IMR-90 (cell line): Measurements from ENCODE around the gene SVEP1. TPM values are rescaled to one million over a fixed set of nuclear protein-coding genes. Genes with fewer than 3 reads are reported as not detected.

Experiments
- ATAC-seq: fragments of 200-7000 bp; cut with Tn5 transposase; 2 replicates; pipeline ENCODE4 v1.9.1; 2020; ENCODE audit warnings: low read depth, mild to moderate bottlenecking, moderate library complexity
- BruUV-seq: library from RNA; stranded (reverse); fragments of 400-500 nt; replicated peaks from 2 replicates; lab custom pipeline; 2021; lab: Mats Ljungman, UMichigan
- CTCF ChIA-PET: fragments of 300-600 bp; formaldehyde crosslinking; extraction: SDS; loops from one replicate; lab custom pipeline; 2021; ENCODE audit warnings: antibody characterized with exemption; lab: Yijun Ruan, JAX
- POLR2A ChIA-PET: fragments of 300-600 bp; sonication (Branson Sonifier 250); formaldehyde crosslinking; loops from one replicate; lab custom pipeline; 2022; ENCODE audit warnings: antibody characterized with exemption; ENCODE audit not compliant: unreplicated experiment; lab: Charles Lee
- DNase-seq: peaks from one replicate; pipeline ENCODE4 v3.0.0; 2013
- H2AFZ ChIP-seq: replicated peaks from 2 replicates; pipeline ENCODE3; 2013; ENCODE audit warnings: low read length, mild to moderate bottlenecking; ENCODE audit not compliant: poor library complexity
- H2AK5ac ChIP-seq: 2 replicates; pipeline ENCODE4 v1.6.1; 2013; ENCODE audit warnings: low read depth, low read length, inconsistent platforms
- H2AK9ac ChIP-seq: replicated peaks from 2 replicates; pipeline ENCODE3; 2013; ENCODE audit warnings: mild to moderate bottlenecking, low read depth, low read length, moderate library complexity; ENCODE audit not compliant: poor library complexity
- H2BK120ac ChIP-seq: 2 replicates; pipeline ENCODE4 v1.6.1; 2013; ENCODE audit warnings: low read depth, low read length, inconsistent platforms
- H2BK15ac ChIP-seq: 3 replicates; pipeline ENCODE4 v1.6.1; 2013; ENCODE audit warnings: low read depth, low read length, inconsistent platforms
- H2BK20ac ChIP-seq: 2 replicates; pipeline ENCODE4 v1.6.1; 2013; ENCODE audit warnings: low read depth, mild to moderate bottlenecking, inconsistent platforms, low read length, moderate library complexity
- H2BK5ac ChIP-seq: 2 replicates; pipeline ENCODE4 v1.6.1; 2013; ENCODE audit warnings: mild to moderate bottlenecking, low read depth, low read length, inconsistent platforms; ENCODE audit not compliant: poor library complexity, severe bottlenecking
- H3K14ac ChIP-seq: replicated peaks from 2 replicates; pipeline ENCODE4 v1.6.1; 2013; ENCODE audit warnings: low read depth, low read length, inconsistent platforms
- H3K18ac ChIP-seq: 2 replicates; pipeline ENCODE4 v1.6.1; 2013; ENCODE audit warnings: low read depth, low read length, control low read depth
- H3K23ac ChIP-seq: 2 replicates; pipeline ENCODE4 v1.6.1; 2013; ENCODE audit warnings: low read depth, low read length, inconsistent platforms
- H3K27ac ChIP-seq: 2 replicates; pipeline ENCODE4 v1.5.1; 2013; ENCODE audit warnings: mild to moderate bottlenecking, control low read depth, low read length; ENCODE audit not compliant: insufficient read depth
- H3K27me3 ChIP-seq: 2 replicates; pipeline ENCODE4 v1.6.1; 2013; ENCODE audit warnings: low read length; ENCODE audit not compliant: control insufficient read depth, insufficient read depth
- H3K36me3 ChIP-seq: 2 replicates; pipeline ENCODE4 v1.6.1; 2013; ENCODE audit warnings: low read length, mixed read lengths; ENCODE audit not compliant: control insufficient read depth, insufficient read depth
- H3K4ac ChIP-seq: 2 replicates; pipeline ENCODE4 v1.6.1; 2013; ENCODE audit warnings: low read depth, low read length, inconsistent platforms
- H3K4me1 ChIP-seq: 2 replicates; pipeline ENCODE4 v1.6.1; 2013; ENCODE audit warnings: low read length, mixed read lengths; ENCODE audit not compliant: control insufficient read depth, insufficient read depth
- H3K4me2 ChIP-seq: 2 replicates; pipeline ENCODE4 v1.6.1; 2013; ENCODE audit warnings: low read depth, mild to moderate bottlenecking, control low read depth, low read length, moderate library complexity
- H3K4me3 ChIP-seq: 2 replicates; pipeline ENCODE4 v1.5.1; 2013; ENCODE audit warnings: low read depth, mild to moderate bottlenecking, control low read depth, low read length, moderate library complexity; ENCODE audit not compliant: insufficient read depth
- H3K56ac ChIP-seq: 2 replicates; pipeline ENCODE4 v1.6.1; 2013; ENCODE audit warnings: low read length, inconsistent platforms; ENCODE audit not compliant: insufficient read depth; ENCODE audit errors: extremely low read depth
- H3K79me1 ChIP-seq, 2 experiments: 2 replicates each; pipeline ENCODE4 v1.6.1; 2013; ENCODE audit warnings: low read length in 2 of 2, inconsistent platforms in 1 of 2, low read depth in 1 of 2
- H3K9ac ChIP-seq: 2 replicates; pipeline ENCODE4 v1.6.1; 2013; ENCODE audit warnings: low read depth, low read length, control low read depth
- H3K9me1 ChIP-seq: 2 replicates; pipeline ENCODE4 v1.6.1; 2013; ENCODE audit warnings: low read length, inconsistent platforms; ENCODE audit not compliant: insufficient read depth
- H3K9me3 ChIP-seq: 2 replicates; pipeline ENCODE4 v1.6.1; 2013; ENCODE audit warnings: low read length; ENCODE audit not compliant: control insufficient read depth, insufficient read depth
- H4K20me1 ChIP-seq: 2 replicates; pipeline ENCODE4 v1.6.1; 2013; ENCODE audit warnings: low read length, inconsistent platforms; ENCODE audit not compliant: insufficient read depth
- H4K5ac ChIP-seq: 2 replicates; pipeline ENCODE4 v1.6.1; 2013; ENCODE audit warnings: mild to moderate bottlenecking, low read depth, low read length, control low read depth
- H4K8ac ChIP-seq, 2 experiments: 2 replicates each; pipeline ENCODE4 v1.6.1; 2013; ENCODE audit warnings: low read depth in 2 of 2, low read length in 2 of 2, control low read depth in 1 of 2, inconsistent platforms in 1 of 2
- H4K91ac ChIP-seq: 2 replicates; pipeline ENCODE4 v1.6.1; 2013; ENCODE audit warnings: low read depth, low read length, inconsistent platforms; ENCODE audit not compliant: insufficient read depth
- BHLHE40 ChIP-seq: fragments of 150-350 bp; IDR thresholded peaks from 2 replicates; pipeline ENCODE4 v1.6.1; 2016; ENCODE audit warnings: mild to moderate bottlenecking, low read depth, low read length
- CHD1 ChIP-seq: IDR thresholded peaks from 2 replicates; pipeline ENCODE4 v1.6.1; 2012; ENCODE audit warnings: low read depth, low read length, improper control_type of control experiment
- FOS ChIP-seq: fragments of 150-350 bp; IDR thresholded peaks from 2 replicates; pipeline ENCODE4 v1.6.1; 2016; ENCODE audit warnings: low read depth, low read length
- MAZ ChIP-seq: IDR thresholded peaks from 2 replicates; pipeline ENCODE4 v1.6.1; 2012; ENCODE audit warnings: low read depth, mild to moderate bottlenecking, low read length, improper control_type of control experiment, moderate library complexity, borderline replicate concordance
- MXI1 ChIP-seq: IDR thresholded peaks from 2 replicates; pipeline ENCODE4 v1.6.1; 2012; ENCODE audit warnings: low read depth, mild to moderate bottlenecking, low read length, moderate library complexity, borderline replicate concordance
- POLR2A ChIP-seq: IDR thresholded peaks from 2 replicates; pipeline ENCODE4 v1.6.1; 2012; ENCODE audit warnings: mild to moderate bottlenecking, low read depth, low read length
- RAD21 ChIP-seq: IDR thresholded peaks from 2 replicates; pipeline ENCODE4 v1.6.1; 2012; ENCODE audit warnings: low read length, improper control_type of control experiment
- RFX5 ChIP-seq: IDR thresholded peaks from 2 replicates; pipeline ENCODE4 v1.8.0; 2012; ENCODE audit warnings: low read depth, mild to moderate bottlenecking, low read length, moderate library complexity
- SMC3 ChIP-seq: fragments of 150-350 bp; IDR thresholded peaks from 2 replicates; pipeline ENCODE4 v1.6.1; 2016; ENCODE audit warnings: low read depth, mild to moderate bottlenecking, antibody characterized with exemption, low read length, moderate library complexity
- USF2 ChIP-seq: fragments of 150-350 bp; IDR thresholded peaks from 2 replicates; pipeline ENCODE4 v1.6.1; 2017; ENCODE audit warnings: mild to moderate bottlenecking, antibody characterized with exemption, low read length, low read depth
- WGBS, 2 experiments: methylation state at CpG; one replicate each; pipeline versions ENCODE4 v1.1.5 to v1.1.7; 2013; ENCODE audit warnings: missing lambda C conversion rate in 2 of 2; ENCODE audit not compliant: insufficient read length in 1 of 2; ENCODE audit errors: extremely low coverage in 2 of 2; 5-methylcytosine and 5-hydroxymethylcytosine counted together
- dilution Hi-C: fragments of 300-500 bp; cut with HindIII; formaldehyde crosslinking; loops from one replicate; pipeline ENCODE4 v1.14.3; 2018; ENCODE audit warnings: low sequenced_read_pairs; ENCODE audit not compliant: unreplicated experiment
- in situ Hi-C: fragments of 300-500 bp; cut with MboI; formaldehyde crosslinking; loops from 3 replicates; pipeline ENCODE4 v1.14.3; 2019; ENCODE audit warnings: low sequenced_read_pairs, inconsistent platforms, mixed read lengths
- intact Hi-C: fragments of 100-400 bp; cut with micrococcal nuclease; formaldehyde crosslinking; loops from 2 replicates; pipeline ENCODE4 v1.10.0; 2022
- polyA plus RNA-seq, 3 experiments: library from polyadenylated mRNA; depleted of rRNA; stranded (reverse); fragments of >200 nt; gene quantifications; 2 replicates each; pipeline ENCODE4 v1.2.3, GENCODE V29; 2012; ENCODE audit warnings: low replicate concordance in 1 of 3
- total RNA-seq: library from RNA; depleted of rRNA; stranded (reverse); fragments of >200 nt; gene quantifications from 2 replicates; pipeline ENCODE4 v1.2.3, GENCODE V29; 2012
- TF ChIP-seq, protein P1 (sequence below): conservative IDR thresholded peaks from 2 replicates; pipeline ENCODE4 v1.5.1; 2012; ENCODE audit warnings: mild to moderate bottlenecking, low read depth, low read length, improper control_type of control experiment
- TF ChIP-seq, protein P2 (sequence below): fragments of 150-350 bp; IDR thresholded peaks from 2 replicates; pipeline ENCODE4 v1.6.1; 2016; ENCODE audit warnings: low read depth, mild to moderate bottlenecking, low read length, moderate library complexity, borderline replicate concordance

Gene SVEP1
- total and polyA plus RNA-seq, 2 of the 4 experiments (the other 2 are of a cell fraction), result 4.8 to 16.7 TPM

- H3K36me3 ChIP-seq, result peaks cover 9% of the 10 kb centered on the region
- no peak overlapping the region for H3K18ac ChIP-seq
- intact Hi-C loops (no loop called here), in situ Hi-C loops (no loop called here), dilution Hi-C loops (no loop called here)
- H3K14ac ChIP-seq, result no peak overlapping the region
- H2BK15ac ChIP-seq, result no peak overlapping the region
- no peak overlapping the region for H2AFZ ChIP-seq
- no peak overlapping the region for H4K91ac ChIP-seq
- no peaks in the 10 kb centered on the region for H3K9me1 ChIP-seq
- H3K27ac ChIP-seq, result no peak overlapping the region
- H3K4ac ChIP-seq, result no peak overlapping the region
- peaks cover 2% of the 10 kb centered on the region; the same call in 1 of the 2 replicates for H3K9me3 ChIP-seq
- TF ChIP-seq RAD21, result no peak
- TF ChIP-seq POLR2A, result no peak
- TF ChIP-seq USF2, result no peak
- no peak for TF ChIP-seq RFX5
- TF ChIP-seq SMC3, result no peak
- TF ChIP-seq BHLHE40, result no peak
- no peak for TF ChIP-seq MAZ
- TF ChIP-seq MXI1, result no peak
- TF ChIP-seq, protein P1, sequence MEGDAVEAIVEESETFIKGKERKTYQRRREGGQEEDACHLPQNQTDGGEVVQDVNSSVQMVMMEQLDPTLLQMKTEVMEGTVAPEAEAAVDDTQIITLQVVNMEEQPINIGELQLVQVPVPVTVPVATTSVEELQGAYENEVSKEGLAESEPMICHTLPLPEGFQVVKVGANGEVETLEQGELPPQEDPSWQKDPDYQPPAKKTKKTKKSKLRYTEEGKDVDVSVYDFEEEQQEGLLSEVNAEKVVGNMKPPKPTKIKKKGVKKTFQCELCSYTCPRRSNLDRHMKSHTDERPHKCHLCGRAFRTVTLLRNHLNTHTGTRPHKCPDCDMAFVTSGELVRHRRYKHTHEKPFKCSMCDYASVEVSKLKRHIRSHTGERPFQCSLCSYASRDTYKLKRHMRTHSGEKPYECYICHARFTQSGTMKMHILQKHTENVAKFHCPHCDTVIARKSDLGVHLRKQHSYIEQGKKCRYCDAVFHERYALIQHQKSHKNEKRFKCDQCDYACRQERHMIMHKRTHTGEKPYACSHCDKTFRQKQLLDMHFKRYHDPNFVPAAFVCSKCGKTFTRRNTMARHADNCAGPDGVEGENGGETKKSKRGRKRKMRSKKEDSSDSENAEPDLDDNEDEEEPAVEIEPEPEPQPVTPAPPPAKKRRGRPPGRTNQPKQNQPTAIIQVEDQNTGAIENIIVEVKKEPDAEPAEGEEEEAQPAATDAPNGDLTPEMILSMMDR, result no peak
- TF ChIP-seq CHD1, result no peak
- no peak for TF ChIP-seq FOS
- TF ChIP-seq, protein P2, sequence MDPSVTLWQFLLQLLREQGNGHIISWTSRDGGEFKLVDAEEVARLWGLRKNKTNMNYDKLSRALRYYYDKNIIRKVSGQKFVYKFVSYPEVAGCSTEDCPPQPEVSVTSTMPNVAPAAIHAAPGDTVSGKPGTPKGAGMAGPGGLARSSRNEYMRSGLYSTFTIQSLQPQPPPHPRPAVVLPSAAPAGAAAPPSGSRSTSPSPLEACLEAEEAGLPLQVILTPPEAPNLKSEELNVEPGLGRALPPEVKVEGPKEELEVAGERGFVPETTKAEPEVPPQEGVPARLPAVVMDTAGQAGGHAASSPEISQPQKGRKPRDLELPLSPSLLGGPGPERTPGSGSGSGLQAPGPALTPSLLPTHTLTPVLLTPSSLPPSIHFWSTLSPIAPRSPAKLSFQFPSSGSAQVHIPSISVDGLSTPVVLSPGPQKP, result no peak
- no peaks in the 10 kb centered on the region for H3K4me1 ChIP-seq
- H3K4me3 ChIP-seq, result no peak overlapping the region
- no peak overlapping the region for H2AK5ac ChIP-seq
- no peak overlapping the region for H2AK9ac ChIP-seq
- H3K56ac ChIP-seq, result no peak overlapping the region
- H2BK120ac ChIP-seq, result no peak overlapping the region
- H3K9ac ChIP-seq, result no peak overlapping the region
- H4K8ac ChIP-seq, result no peak overlapping the region
- ChIA-PET CTCF (interaction anchor here (0.6 kb wide), 1 partner anchor 18 kb away, joined by 4 read pairs; no protein-coding TSS in a partner anchor), POLR2A (no interaction called here)
- no peak overlapping the region for H3K4me2 ChIP-seq
- H4K20me1 ChIP-seq, result no peaks in the 10 kb centered on the region
- H2BK5ac ChIP-seq, result no peak overlapping the region
- ATAC-seq, result no peak
- no peak for DNase-seq
- no peaks in the 10 kb centered on the region for H3K27me3 ChIP-seq
- no peaks in the 10 kb centered on the region for H3K79me1 ChIP-seq
- H2BK20ac ChIP-seq, result no peak overlapping the region
- WGBS, 2 experiments, result 100% methylated on average over 2 of the region's 4 CpGs; no CpG with 5 or more reads in 1 of the 2 experiments
- no peak overlapping the region for H3K23ac ChIP-seq
- BruUV-seq, result no TSS peak
- no peak overlapping the region for H4K5ac ChIP-seq
Measured at GRCh38 chr9:110399983-110400382, 179.6 kb downstream of the SVEP1 start.
